WTC11 (cell line): ENCODE results near the gene TRIOBP. TPM values are rescaled to one million over a fixed set of nuclear protein-coding genes. Genes with fewer than 3 reads are reported as not detected.
A peak's percentile ranks its signal among the peaks of the same experiment; 100 is the strongest.

ENCODE experiments used
- CREB1 ChIP-seq: sonication (generic); formaldehyde crosslinking; IDR thresholded peaks from 2 replicates; pipeline ENCODE4 v1.8.0; 2023; ENCODE audit warnings: mild to moderate bottlenecking, missing genetic modification reagents
- FOXP1 ChIP-seq: sonication (generic); formaldehyde crosslinking; IDR thresholded peaks from 2 replicates; pipeline ENCODE4 v1.8.0; 2022; ENCODE audit warnings: missing genetic modification reagents, mild to moderate bottlenecking, moderate library complexity, borderline replicate concordance
- HMGA2 ChIP-seq: fragments of 250-450 bp; sonication (Bioruptor Pico); IDR thresholded peaks from 2 replicates; pipeline ENCODE4 v1.4.0; 2021; ENCODE audit warnings: mild to moderate bottlenecking, moderate library complexity
- NFATC4 ChIP-seq: fragments of 250-450 bp; sonication (Bioruptor Pico); IDR thresholded peaks from 2 replicates; pipeline ENCODE4 v1.9.0; 2021; ENCODE audit warnings: mild to moderate bottlenecking
- NFE2L1 ChIP-seq: sonication (generic); formaldehyde crosslinking; IDR thresholded peaks from 2 replicates; pipeline ENCODE4 v1.8.1; 2023; ENCODE audit warnings: missing genetic modification reagents
- NFYB ChIP-seq: sonication (generic); formaldehyde crosslinking; conservative IDR thresholded peaks from 2 replicates; pipeline ENCODE4 v1.8.0; 2022; ENCODE audit warnings: low read depth, missing genetic modification reagents
- NR1H2 ChIP-seq: sonication (generic); formaldehyde crosslinking; IDR thresholded peaks from 2 replicates; pipeline ENCODE4 v1.9.0; 2021; ENCODE audit warnings: mild to moderate bottlenecking, moderate library complexity, missing genetic modification reagents
- RELA ChIP-seq: sonication (generic); formaldehyde crosslinking; IDR thresholded peaks from 2 replicates; pipeline ENCODE4 v1.8.1; 2022; ENCODE audit warnings: missing genetic modification reagents, mild to moderate bottlenecking, borderline replicate concordance
- SOX15 ChIP-seq: fragments of 250-450 bp; sonication (Bioruptor Pico); IDR thresholded peaks from 2 replicates; pipeline ENCODE4 v1.9.0; 2021; ENCODE audit warnings: mild to moderate bottlenecking
- TCF7 ChIP-seq: sonication (generic); formaldehyde crosslinking; IDR thresholded peaks from 2 replicates; pipeline ENCODE4 v1.8.0; 2022; ENCODE audit warnings: mild to moderate bottlenecking, low read depth, missing genetic modification reagents, moderate library complexity
- TP53 ChIP-seq: sonication (generic); formaldehyde crosslinking; IDR thresholded peaks from 2 replicates; pipeline ENCODE4 v1.8.1; 2023; ENCODE audit warnings: mild to moderate bottlenecking, missing genetic modification reagents
- ZNF232 ChIP-seq: sonication (generic); formaldehyde crosslinking; IDR thresholded peaks from 2 replicates; pipeline ENCODE4 v1.8.0; 2022; ENCODE audit warnings: mild to moderate bottlenecking, missing genetic modification reagents
- ZNF416 ChIP-seq: fragments of 250-450 bp; sonication (Bioruptor Pico); IDR thresholded peaks from 2 replicates; pipeline ENCODE4 v1.9.0; 2021; ENCODE audit warnings: mild to moderate bottlenecking, inconsistent platforms
- total RNA-seq: library from RNA; stranded (reverse); gene quantifications from 3 replicates; pipeline ENCODE4 v1.2.3, GENCODE V29; 2021
- TF ChIP-seq, protein P1 (sequence below): sonication (generic); formaldehyde crosslinking; IDR thresholded peaks from 2 replicates; pipeline ENCODE4 v1.8.1; 2022; ENCODE audit warnings: missing genetic modification reagents, borderline replicate concordance
- TF ChIP-seq, protein P2 (sequence below): fragments of 250-450 bp; sonication (Bioruptor Pico); IDR thresholded peaks from 2 replicates; pipeline ENCODE4 v1.9.0; 2021; ENCODE audit warnings: mild to moderate bottlenecking
- TF ChIP-seq, protein P3 (sequence below): fragments of 250-450 bp; sonication (Bioruptor Pico); IDR thresholded peaks from 2 replicates; pipeline ENCODE4 v1.9.0; 2021; ENCODE audit warnings: mild to moderate bottlenecking, borderline replicate concordance
- TF ChIP-seq, protein P4 (sequence below): sonication (generic); formaldehyde crosslinking; IDR thresholded peaks from 2 replicates; pipeline ENCODE4 v1.8.1; 2023; ENCODE audit warnings: mild to moderate bottlenecking, missing genetic modification reagents, moderate library complexity
- TF ChIP-seq, protein P5 (sequence below): sonication (generic); formaldehyde crosslinking; conservative IDR thresholded peaks from 2 replicates; pipeline ENCODE4 v1.8.1; 2023; ENCODE audit warnings: mild to moderate bottlenecking, low read depth, missing genetic modification reagents, moderate library complexity
- TF ChIP-seq, protein P6 (sequence below): sonication (generic); formaldehyde crosslinking; IDR thresholded peaks from 2 replicates; pipeline ENCODE4 v1.8.0; 2022; ENCODE audit warnings: missing genetic modification reagents
- TF ChIP-seq, protein P7 (sequence below): sonication (generic); formaldehyde crosslinking; IDR thresholded peaks from 2 replicates; pipeline ENCODE4 v1.8.0; 2022; ENCODE audit warnings: mild to moderate bottlenecking, missing genetic modification reagents
- TF ChIP-seq, protein P8 (sequence below): sonication (generic); formaldehyde crosslinking; conservative IDR thresholded peaks from 2 replicates; pipeline ENCODE4 v1.8.1; 2022; ENCODE audit warnings: mild to moderate bottlenecking, missing genetic modification reagents
- TF ChIP-seq, protein P9 (sequence below): fragments of 200-600 bp; IDR thresholded peaks from 2 replicates; pipeline ENCODE4 v1.8.0; 2022; ENCODE audit warnings: antibody characterized with exemption

TRIOBP gene
- total RNA-seq, 1 experiment from 2014 or later = 54.0 TPM

DNA sequence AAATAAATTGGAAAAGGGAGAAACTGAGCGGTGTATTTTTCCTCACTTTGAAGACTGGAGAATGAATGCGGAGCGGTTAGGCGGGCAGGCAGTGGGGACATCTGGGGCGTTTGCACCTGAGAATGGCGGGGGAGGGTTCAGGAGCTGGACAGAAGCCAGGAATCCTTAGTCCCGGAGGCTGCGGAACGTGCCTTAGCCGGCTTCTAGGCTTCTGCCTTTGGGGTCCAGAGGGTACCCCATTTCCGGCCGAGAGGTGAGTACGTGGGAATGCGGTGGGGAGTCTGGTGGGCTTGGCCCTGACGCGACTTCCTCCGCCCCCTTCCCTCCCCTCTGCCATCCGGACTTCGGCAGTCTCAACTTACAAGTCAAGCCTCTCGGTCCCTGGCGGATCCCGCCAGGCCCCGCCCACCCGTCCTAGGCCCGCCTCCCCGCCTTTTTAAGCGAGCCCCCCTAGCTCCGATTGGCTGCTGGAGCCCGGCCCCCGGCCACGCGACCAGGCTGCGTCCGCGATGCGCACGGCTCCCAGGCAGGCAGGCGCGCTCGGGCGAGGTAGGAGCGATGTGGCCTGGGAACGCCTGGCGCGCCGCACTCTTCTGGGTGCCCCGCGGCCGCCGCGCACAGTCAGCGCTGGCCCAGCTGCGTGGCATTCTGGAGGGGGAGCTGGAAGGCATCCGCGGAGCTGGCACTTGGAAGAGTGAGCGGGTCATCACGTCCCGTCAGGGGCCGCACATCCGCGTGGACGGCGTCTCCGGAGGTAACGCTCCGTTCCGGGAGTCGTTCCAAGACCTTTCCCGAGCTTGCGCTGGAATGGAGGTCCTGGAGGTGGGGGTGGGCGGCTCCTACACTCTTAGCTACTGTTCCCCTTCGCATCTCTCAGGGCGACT is 110.8 kb downstream of the TRIOBP start, which contains the start of gene GCAT (continued):
- TF ChIP-seq, protein P1, sequence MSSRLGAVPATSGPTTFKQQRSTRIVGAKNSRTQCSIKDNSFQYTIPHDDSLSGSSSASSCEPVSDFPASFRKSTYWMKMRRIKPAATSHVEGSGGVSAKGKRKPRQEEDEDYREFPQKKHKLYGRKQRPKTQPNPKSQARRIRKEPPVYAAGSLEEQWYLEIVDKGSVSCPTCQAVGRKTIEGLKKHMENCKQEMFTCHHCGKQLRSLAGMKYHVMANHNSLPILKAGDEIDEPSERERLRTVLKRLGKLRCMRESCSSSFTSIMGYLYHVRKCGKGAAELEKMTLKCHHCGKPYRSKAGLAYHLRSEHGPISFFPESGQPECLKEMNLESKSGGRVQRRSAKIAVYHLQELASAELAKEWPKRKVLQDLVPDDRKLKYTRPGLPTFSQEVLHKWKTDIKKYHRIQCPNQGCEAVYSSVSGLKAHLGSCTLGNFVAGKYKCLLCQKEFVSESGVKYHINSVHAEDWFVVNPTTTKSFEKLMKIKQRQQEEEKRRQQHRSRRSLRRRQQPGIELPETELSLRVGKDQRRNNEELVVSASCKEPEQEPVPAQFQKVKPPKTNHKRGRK (CRISPR knock-in tag) = no peak
- TF ChIP-seq, protein P2, sequence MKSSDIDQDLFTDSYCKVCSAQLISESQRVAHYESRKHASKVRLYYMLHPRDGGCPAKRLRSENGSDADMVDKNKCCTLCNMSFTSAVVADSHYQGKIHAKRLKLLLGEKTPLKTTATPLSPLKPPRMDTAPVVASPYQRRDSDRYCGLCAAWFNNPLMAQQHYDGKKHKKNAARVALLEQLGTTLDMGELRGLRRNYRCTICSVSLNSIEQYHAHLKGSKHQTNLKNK (CRISPR knock-in tag) = no peak
- peak; percentile 50; the same call in 1 of the 2 replicates for TF ChIP-seq RELA
- no peak for TF ChIP-seq TCF7
- TF ChIP-seq, protein P3, sequence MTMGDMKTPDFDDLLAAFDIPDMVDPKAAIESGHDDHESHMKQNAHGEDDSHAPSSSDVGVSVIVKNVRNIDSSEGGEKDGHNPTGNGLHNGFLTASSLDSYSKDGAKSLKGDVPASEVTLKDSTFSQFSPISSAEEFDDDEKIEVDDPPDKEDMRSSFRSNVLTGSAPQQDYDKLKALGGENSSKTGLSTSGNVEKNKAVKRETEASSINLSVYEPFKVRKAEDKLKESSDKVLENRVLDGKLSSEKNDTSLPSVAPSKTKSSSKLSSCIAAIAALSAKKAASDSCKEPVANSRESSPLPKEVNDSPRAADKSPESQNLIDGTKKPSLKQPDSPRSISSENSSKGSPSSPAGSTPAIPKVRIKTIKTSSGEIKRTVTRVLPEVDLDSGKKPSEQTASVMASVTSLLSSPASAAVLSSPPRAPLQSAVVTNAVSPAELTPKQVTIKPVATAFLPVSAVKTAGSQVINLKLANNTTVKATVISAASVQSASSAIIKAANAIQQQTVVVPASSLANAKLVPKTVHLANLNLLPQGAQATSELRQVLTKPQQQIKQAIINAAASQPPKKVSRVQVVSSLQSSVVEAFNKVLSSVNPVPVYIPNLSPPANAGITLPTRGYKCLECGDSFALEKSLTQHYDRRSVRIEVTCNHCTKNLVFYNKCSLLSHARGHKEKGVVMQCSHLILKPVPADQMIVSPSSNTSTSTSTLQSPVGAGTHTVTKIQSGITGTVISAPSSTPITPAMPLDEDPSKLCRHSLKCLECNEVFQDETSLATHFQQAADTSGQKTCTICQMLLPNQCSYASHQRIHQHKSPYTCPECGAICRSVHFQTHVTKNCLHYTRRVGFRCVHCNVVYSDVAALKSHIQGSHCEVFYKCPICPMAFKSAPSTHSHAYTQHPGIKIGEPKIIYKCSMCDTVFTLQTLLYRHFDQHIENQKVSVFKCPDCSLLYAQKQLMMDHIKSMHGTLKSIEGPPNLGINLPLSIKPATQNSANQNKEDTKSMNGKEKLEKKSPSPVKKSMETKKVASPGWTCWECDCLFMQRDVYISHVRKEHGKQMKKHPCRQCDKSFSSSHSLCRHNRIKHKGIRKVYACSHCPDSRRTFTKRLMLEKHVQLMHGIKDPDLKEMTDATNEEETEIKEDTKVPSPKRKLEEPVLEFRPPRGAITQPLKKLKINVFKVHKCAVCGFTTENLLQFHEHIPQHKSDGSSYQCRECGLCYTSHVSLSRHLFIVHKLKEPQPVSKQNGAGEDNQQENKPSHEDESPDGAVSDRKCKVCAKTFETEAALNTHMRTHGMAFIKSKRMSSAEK (CRISPR knock-in tag) = no peak
- TF ChIP-seq, protein P4, sequence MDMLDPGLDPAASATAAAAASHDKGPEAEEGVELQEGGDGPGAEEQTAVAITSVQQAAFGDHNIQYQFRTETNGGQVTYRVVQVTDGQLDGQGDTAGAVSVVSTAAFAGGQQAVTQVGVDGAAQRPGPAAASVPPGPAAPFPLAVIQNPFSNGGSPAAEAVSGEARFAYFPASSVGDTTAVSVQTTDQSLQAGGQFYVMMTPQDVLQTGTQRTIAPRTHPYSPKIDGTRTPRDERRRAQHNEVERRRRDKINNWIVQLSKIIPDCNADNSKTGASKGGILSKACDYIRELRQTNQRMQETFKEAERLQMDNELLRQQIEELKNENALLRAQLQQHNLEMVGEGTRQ = peak; percentile 83
- no peak for TF ChIP-seq NFATC4 (CRISPR knock-in tag)
- TF ChIP-seq ZNF416 (CRISPR knock-in tag) = peak; percentile 79; the same call in 1 of the 2 replicates
- peak; percentile 73 for TF ChIP-seq FOXP1 (CRISPR knock-in tag)
- TF ChIP-seq, protein P5, sequence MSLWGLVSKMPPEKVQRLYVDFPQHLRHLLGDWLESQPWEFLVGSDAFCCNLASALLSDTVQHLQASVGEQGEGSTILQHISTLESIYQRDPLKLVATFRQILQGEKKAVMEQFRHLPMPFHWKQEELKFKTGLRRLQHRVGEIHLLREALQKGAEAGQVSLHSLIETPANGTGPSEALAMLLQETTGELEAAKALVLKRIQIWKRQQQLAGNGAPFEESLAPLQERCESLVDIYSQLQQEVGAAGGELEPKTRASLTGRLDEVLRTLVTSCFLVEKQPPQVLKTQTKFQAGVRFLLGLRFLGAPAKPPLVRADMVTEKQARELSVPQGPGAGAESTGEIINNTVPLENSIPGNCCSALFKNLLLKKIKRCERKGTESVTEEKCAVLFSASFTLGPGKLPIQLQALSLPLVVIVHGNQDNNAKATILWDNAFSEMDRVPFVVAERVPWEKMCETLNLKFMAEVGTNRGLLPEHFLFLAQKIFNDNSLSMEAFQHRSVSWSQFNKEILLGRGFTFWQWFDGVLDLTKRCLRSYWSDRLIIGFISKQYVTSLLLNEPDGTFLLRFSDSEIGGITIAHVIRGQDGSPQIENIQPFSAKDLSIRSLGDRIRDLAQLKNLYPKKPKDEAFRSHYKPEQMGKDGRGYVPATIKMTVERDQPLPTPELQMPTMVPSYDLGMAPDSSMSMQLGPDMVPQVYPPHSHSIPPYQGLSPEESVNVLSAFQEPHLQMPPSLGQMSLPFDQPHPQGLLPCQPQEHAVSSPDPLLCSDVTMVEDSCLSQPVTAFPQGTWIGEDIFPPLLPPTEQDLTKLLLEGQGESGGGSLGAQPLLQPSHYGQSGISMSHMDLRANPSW (CRISPR knock-in tag) = no peak
- TF ChIP-seq, protein P6, sequence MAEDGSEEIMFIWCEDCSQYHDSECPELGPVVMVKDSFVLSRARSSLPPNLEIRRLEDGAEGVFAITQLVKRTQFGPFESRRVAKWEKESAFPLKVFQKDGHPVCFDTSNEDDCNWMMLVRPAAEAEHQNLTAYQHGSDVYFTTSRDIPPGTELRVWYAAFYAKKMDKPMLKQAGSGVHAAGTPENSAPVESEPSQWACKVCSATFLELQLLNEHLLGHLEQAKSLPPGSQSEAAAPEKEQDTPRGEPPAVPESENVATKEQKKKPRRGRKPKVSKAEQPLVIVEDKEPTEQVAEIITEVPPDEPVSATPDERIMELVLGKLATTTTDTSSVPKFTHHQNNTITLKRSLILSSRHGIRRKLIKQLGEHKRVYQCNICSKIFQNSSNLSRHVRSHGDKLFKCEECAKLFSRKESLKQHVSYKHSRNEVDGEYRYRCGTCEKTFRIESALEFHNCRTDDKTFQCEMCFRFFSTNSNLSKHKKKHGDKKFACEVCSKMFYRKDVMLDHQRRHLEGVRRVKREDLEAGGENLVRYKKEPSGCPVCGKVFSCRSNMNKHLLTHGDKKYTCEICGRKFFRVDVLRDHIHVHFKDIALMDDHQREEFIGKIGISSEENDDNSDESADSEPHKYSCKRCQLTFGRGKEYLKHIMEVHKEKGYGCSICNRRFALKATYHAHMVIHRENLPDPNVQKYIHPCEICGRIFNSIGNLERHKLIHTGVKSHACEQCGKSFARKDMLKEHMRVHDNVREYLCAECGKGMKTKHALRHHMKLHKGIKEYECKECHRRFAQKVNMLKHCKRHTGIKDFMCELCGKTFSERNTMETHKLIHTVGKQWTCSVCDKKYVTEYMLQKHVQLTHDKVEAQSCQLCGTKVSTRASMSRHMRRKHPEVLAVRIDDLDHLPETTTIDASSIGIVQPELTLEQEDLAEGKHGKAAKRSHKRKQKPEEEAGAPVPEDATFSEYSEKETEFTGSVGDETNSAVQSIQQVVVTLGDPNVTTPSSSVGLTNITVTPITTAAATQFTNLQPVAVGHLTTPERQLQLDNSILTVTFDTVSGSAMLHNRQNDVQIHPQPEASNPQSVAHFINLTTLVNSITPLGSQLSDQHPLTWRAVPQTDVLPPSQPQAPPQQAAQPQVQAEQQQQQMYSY (CRISPR knock-in tag) = no peak
- TF ChIP-seq, protein P7, sequence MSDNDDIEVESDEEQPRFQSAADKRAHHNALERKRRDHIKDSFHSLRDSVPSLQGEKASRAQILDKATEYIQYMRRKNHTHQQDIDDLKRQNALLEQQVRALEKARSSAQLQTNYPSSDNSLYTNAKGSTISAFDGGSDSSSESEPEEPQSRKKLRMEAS (CRISPR knock-in tag) = peak; percentile 91
- TF ChIP-seq NFYB (CRISPR knock-in tag) = peak; percentile 92
- no peak; the same call in 1 of the 2 replicates for TF ChIP-seq NFE2L1
- TF ChIP-seq CREB1 = no peak
- no peak for TF ChIP-seq SOX15 (CRISPR knock-in tag)
- TF ChIP-seq ZNF232 (CRISPR knock-in tag) = peak; percentile 66; the same call in 1 of the 2 replicates
- TF ChIP-seq HMGA2 (CRISPR knock-in tag) = no peak
- TF ChIP-seq, protein P8, sequence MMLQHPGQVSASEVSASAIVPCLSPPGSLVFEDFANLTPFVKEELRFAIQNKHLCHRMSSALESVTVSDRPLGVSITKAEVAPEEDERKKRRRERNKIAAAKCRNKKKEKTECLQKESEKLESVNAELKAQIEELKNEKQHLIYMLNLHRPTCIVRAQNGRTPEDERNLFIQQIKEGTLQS = no peak
- TF ChIP-seq TP53 (CRISPR knock-in tag) = peak; percentile 67; the same call in 1 of the 2 replicates
- no peak for TF ChIP-seq NR1H2 (CRISPR knock-in tag)
- TF ChIP-seq, protein P9, sequence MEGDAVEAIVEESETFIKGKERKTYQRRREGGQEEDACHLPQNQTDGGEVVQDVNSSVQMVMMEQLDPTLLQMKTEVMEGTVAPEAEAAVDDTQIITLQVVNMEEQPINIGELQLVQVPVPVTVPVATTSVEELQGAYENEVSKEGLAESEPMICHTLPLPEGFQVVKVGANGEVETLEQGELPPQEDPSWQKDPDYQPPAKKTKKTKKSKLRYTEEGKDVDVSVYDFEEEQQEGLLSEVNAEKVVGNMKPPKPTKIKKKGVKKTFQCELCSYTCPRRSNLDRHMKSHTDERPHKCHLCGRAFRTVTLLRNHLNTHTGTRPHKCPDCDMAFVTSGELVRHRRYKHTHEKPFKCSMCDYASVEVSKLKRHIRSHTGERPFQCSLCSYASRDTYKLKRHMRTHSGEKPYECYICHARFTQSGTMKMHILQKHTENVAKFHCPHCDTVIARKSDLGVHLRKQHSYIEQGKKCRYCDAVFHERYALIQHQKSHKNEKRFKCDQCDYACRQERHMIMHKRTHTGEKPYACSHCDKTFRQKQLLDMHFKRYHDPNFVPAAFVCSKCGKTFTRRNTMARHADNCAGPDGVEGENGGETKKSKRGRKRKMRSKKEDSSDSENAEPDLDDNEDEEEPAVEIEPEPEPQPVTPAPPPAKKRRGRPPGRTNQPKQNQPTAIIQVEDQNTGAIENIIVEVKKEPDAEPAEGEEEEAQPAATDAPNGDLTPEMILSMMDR = no peak
